ENCODE data around the gene G6PC3. TPM values are rescaled to one million over a fixed set of nuclear protein-coding genes. Genes with fewer than 3 reads are reported as not detected.
"Not testable (repeated sequence)": the region's sequence is repeated elsewhere in the genome, so short reads cannot be mapped to it uniquely, and the experiment has no call there.

G6PC3 gene
- total RNA-seq, 4 donors from 2014 or later, result 10.3 to 23.3 (median 17.2) TPM

- Histone ChIP-seq H3K27me3 (no peaks in the 10 kb centered on the region), H3K4me3 (no peak overlapping the region), H3K27ac (no peak overlapping the region), H3K9me3 (no peaks in the 10 kb centered on the region), H3K36me3 (peaks cover 0 to 60% (median 0%) of the 10 kb centered on the region in 3 donors), H3K4me1 (no peaks in the 10 kb centered on the region)
- no peak for DNase-seq
- intact Hi-C loops (cut with DNase I), result no loop called here
- 78 to 84% methylated on average over 4 of the region's 4 CpGs for WGBS, 2 donors
- TF ChIP-seq POLR2A (IDR thresholded peaks at IDR 0.05), result no peak
- TF ChIP-seq CTCF (IDR thresholded peaks at IDR 0.05), result no peak
Observed at GRCh38 chr17:44024853-44025252, 45.7 kb upstream of the G6PC3 start.

GRCh38 chr17:44029736-44030135 lies 40.8 kb upstream of the G6PC3 start:
- Histone ChIP-seq H3K27ac (no peak overlapping the region), H3K9me3 (no peaks in the 10 kb centered on the region), H3K36me3 (peaks cover 0 to 68% (median 0%) of the 10 kb centered on the region in 3 donors), H3K4me3 (no peak overlapping the region), H3K27me3 (no peaks in the 10 kb centered on the region), H3K4me1 (no peaks in the 10 kb centered on the region)
- 80 to 83% methylated on average over 5 of the region's 5 CpGs for WGBS, 2 donors
- TF ChIP-seq CTCF (IDR thresholded peaks at IDR 0.05), result no peak
- no peak for TF ChIP-seq POLR2A (IDR thresholded peaks at IDR 0.05)
- DNase-seq, result no peak
- intact Hi-C loops (cut with DNase I), result no loop called here

- no peaks in the 10 kb centered on the region for H3K27me3 ChIP-seq
- no peak for DNase-seq
- no peak overlapping the region for H3K4me3 ChIP-seq
- H3K36me3 ChIP-seq, result peaks cover 0 to 61% (median 0%) of the 10 kb centered on the region in 3 donors
- intact Hi-C loops (cut with DNase I), result no loop called here
- 82 to 90% methylated on average over 3 of the region's 3 CpGs for WGBS, 2 donors
- H3K4me1 ChIP-seq, result no peaks in the 10 kb centered on the region
- H3K9me3 ChIP-seq, result no peaks in the 10 kb centered on the region
- no peak for TF ChIP-seq POLR2A (IDR thresholded peaks at IDR 0.05)
- TF ChIP-seq CTCF (IDR thresholded peaks at IDR 0.05), result no peak
- H3K27ac ChIP-seq, result no peak overlapping the region
Observed at GRCh38 chr17:44030482-44030881, 40.1 kb upstream of the G6PC3 start.

GRCh38 chr17:44033861-44034408 lies 36.6 kb upstream of the G6PC3 start:
- H3K27ac ChIP-seq, result no peak overlapping the region
- H3K36me3 ChIP-seq, result peaks cover 13 to 81% (median 28%) of the 10 kb centered on the region in 3 donors
- WGBS, 2 donors, result 65 to 83% methylated on average over 3 of the region's 3 CpGs

GRCh38 chr17:44034688-44035087 lies 35.8 kb upstream of the G6PC3 start:
- H3K36me3 ChIP-seq, result peaks cover 13 to 76% (median 30%) of the 10 kb centered on the region in 3 donors
- H3K4me1 ChIP-seq; H3K27ac ChIP-seq; H3K9me3 ChIP-seq; H3K27me3 ChIP-seq; H3K4me3 ChIP-seq; intact Hi-C loops (cut with DNase I); DNase-seq: not testable (repeated sequence)
- no CpG with 5 or more reads among the region's 3 CpGs for WGBS, 2 donors

More at GRCh38 chr17:44033861-44034408, 36.6 kb upstream of the G6PC3 start:
- Histone ChIP-seq H3K27me3 (no peaks in the 10 kb centered on the region), H3K9me3 (no peaks in the 10 kb centered on the region), H3K4me3 (no peak overlapping the region), H3K4me1 (no peaks in the 10 kb centered on the region)
- TF ChIP-seq POLR2A (IDR thresholded peaks at IDR 0.05) (no peak), CTCF (IDR thresholded peaks at IDR 0.05) (no peak)
- intact Hi-C loops (cut with DNase I), result no loop called here
- no peak for DNase-seq

GRCh38 chr17:44037471-44037870 lies 33.1 kb upstream of the G6PC3 start:
- peaks cover 13 to 53% (median 30%) of the 10 kb centered on the region in 3 donors for H3K36me3 ChIP-seq
- no peak overlapping the region for H3K27ac ChIP-seq
- TF ChIP-seq POLR2A (IDR thresholded peaks at IDR 0.05), result no peak
- no peak for TF ChIP-seq CTCF (IDR thresholded peaks at IDR 0.05)
- no peaks in the 10 kb centered on the region for H3K9me3 ChIP-seq
- peaks cover 13 to 27% (median 16%) of the 10 kb centered on the region in 3 donors for H3K4me1 ChIP-seq
- H3K4me3 ChIP-seq, result no peak overlapping the region
- intact Hi-C loops (cut with DNase I), result no loop called here
- no peak for DNase-seq
- no peaks in the 10 kb centered on the region for H3K27me3 ChIP-seq
- WGBS, 2 donors, result 91% methylated on average over 2 of the region's 2 CpGs

Data from esophagus squamous epithelium (tissue), 5 donors.